Measurements from ENCODE around the gene CELF2.
"Not testable (repeated sequence)": the region's sequence is repeated elsewhere in the genome, so short reads cannot be mapped to it uniquely, and the experiment has no call there.

The CELF2 gene

DNA sequence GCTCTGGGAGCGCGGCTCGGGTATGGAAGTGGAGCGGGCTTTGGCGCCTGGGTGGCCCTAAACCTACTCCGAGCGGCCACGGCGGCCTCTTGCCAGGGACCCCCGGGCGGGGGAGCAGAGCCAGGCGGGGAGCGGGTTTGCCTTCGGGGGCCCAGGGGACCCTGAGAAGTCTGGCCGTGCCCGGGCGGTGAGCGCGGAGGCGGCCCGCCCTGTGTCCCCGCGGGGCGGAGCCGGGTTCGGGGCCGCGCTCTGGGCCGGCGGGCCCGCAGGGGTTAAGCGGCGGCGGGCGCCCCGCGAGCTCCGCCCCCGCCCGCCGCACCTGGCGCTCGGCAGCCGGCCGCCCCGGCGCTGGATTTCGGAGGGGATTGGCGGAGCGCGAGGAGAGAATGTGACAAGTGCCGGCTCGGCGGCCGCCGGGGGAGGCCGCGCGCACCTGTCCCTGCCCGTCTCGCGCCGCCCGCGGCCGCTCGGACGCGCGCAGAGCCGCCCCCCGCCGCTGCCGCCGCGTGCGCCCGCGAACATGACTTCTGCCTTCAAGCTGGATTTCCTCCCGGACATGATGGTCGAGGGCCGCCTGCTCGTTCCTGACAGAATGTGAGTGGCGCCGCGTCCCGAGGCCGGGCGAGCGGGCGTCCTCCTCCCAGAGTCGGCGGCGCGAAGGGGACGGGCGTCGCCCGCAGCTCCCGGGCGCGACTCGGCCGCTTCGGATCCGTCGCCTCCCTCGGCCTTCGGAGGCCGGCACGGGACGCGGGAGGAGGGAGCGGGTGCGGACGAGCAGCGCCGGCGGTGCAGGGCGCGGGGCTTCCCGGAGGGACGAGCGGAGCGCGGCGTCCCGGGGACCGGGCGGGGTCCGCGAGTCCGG lies at the start of gene CELF2:
CELF2 (plus strand) TSS at position 303 of the 862 bp plus-strand sequence; CDS start at position 521, 218 bp downstream.
- peak; percentile 12 for DNase-seq

DNA sequence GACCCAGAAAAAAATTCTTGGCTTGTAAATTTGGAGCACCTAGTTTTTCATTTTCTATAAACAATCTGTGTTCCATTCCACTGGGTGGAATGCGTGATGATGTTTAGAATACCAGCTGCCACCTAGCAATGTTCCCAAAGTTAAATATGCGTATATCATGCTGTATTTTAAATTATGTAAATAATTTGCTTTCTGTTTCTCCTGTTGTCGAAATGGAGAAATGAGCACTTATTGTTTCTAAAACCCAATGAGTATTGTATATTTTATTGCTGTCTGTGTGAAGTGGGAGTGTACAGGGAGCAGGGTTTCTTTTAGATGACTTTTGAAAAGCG lies 49.4 kb upstream of the CELF2 start:
- DNase-seq, result no peak

DNA sequence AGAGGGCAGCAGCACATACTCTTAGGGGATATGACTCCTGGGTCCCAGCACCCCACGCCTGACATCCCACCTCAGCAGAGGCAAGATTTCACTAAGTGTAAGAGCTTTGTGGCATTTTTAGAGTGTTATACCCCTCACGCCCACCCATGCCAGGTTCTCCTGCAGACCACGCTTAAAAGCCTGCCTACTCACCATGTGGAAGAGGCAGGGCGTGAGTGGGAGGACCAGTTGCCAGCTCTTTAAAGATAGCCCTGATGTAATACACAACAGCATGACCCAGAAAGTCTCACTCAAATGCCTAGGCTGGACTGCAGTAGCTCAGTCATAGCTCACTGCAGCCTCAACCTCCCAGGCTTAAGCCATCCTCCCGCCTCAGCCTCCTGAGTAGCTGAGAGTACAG lies 44.4 kb upstream of the CELF2 start:
- DNase-seq, result no peak

DNA sequence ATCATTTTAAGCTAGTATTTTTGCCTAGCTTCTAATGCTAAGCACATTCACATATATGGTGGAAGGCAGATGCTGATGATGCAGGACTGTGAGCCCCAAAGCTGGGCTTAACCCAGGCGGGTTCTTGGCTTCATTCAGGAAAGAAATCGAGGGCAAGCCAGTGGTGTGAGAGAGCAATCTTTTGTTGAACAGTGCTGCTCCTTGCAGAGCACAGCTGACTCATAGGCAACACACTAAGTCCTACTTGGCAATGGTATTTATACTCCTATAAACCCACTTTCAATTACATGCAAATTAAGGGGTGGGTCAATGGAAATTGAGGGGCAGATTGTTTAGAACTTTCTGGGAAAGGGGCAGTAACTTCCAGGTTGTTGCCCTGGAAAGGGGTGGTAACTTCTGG lies 42.0 kb upstream of the CELF2 start:
- no peak for DNase-seq

DNA sequence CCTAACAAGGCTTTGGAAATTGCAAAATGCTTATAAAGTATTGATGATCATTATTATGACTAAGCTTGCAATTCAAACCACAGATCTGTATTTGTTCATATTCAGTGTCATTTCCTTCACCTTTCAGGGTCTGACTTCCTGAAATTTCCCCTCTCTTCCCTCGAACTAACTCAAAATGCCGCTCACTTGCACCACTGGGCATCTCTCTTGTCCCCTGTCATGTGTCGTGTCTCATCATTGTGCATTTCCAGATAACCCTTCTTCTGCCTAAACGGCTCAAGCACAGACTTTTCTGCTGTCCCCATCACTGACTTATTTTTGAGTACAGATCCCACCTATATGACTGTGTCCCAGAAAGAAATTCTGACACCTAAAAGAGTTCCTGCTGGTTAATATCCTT lies 41.0 kb upstream of the CELF2 start:
- no peak for DNase-seq

DNA sequence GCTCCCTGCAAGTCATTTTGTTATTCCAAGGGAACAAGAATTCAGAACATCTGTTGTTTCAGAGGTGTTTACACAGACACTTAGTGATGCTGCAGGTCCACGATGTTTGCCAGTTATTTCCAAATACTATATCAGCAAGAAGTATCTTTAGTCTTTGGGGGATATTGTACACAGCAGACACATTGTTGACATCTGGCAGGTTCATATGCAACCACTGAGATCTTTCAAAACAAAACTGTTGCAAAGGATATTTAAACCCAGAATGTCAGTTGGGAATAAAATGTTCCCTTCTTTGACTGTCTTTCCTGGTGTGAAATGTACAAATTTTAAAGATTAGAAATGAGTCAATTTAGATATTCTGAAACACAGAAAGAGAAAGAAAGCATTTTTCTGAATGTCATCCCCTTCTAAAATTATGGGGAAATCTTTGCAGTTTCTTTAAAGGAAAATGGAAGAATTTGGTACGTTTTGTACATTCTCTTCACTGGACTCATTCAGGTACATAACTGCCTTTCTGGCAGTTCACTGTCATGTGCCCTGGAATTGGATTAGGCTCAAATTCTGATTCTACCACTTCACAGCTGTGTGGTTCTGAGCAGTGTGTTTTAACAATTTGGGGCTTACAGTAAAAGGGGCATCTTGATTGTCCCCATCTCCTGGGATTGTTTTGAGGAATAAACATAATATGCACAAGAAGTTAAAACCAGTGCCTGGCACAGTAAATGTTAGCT lies 40.3 kb upstream of the CELF2 start:
- no peak for DNase-seq

DNA sequence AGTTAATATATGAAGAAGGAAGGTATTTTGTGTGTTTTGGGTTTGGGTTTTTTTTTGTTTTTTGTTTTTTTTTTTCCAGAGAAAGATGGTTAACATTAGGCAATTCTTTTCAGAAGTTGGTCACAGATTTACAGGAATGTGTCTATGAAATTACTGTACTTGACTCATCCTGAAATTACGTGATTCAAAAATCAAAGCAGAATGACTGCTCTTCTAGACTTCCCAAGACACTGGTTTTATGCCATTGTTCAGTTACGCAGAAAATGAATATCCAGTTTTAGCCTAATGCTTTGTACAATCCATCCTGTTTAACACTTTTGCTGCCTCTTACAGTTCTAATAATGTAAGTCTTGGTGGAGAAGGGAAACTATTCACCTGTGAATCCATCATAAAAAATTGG lies 39.7 kb upstream of the CELF2 start:
- DNase-seq, result no peak

DNA sequence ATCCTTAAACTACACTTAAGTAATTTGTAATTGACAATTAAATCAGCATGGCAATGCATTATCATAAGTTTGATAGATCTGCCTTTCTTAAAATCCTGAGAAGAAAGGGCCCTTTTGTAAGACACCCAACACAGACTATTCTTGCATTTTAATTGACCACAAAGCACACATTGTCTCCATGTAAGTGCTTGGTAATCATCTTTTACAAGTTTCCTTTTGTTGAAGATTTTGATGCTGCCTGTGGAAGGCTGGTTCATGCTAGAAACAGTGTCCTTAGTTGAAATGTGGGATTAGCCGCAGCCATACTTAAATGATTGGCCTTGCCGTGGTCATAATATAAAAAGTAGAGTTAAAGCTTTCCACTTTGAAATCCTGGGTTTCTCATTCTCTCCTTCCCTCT lies 32.3 kb upstream of the CELF2 start:
- no peak for DNase-seq

DNA sequence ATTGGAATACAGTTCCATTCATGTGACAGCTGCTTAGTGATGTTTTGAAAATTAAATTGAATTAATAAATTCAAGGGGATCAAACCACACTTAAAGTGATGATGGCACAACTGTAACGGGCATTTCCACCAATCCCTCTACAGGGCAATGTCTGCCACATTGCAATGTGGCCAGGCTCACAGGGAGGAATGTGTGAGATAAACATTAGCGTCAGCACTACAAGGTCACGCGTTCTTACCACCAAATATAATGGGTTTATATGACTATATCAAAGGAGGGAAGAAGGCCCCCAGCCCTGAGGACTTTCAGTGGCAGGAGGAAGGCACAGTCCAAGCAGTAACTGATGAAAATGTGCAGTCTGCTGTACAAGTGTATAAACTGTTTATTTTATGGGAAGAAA lies 31.1 kb upstream of the CELF2 start:
- DNase-seq, result no peak

DNA sequence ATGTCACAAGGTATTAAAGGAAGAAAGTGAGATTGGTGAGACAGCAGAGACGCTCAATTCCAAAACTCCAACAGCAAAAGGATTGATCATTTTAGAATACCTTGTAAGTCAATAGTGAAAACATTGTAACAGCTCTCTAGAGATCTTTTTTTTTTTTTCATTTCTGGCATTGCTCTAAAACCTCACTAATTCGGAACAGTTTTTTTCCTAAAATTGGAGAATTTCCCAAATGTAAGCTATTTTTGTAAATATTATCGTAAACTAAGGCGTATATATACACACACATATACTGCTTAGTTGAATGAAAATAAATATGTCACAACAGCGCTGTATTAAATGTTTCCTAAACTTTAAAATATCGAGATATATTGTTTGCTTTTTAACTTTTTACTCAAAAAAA lies 30.6 kb upstream of the CELF2 start:
- DNase-seq, result no peak

DNA sequence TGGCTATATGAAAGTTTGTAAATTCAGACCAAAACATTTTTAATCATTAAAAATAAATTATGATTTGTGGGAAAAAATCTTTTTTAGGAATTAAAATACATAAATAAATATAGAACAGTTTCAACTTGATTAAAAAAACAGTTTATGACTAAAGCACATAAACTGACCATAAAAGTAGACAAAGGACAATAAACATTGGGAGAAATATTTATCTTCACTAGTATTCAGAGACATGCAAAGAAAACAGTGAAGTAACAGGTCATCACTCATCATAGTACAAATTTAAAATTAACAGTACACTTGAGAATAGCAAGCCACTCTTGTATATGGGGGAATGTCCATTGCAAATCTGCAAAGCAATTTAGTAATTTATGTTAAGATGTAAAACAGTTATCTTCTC lies 28.0 kb upstream of the CELF2 start:
- no peak for DNase-seq

DNA sequence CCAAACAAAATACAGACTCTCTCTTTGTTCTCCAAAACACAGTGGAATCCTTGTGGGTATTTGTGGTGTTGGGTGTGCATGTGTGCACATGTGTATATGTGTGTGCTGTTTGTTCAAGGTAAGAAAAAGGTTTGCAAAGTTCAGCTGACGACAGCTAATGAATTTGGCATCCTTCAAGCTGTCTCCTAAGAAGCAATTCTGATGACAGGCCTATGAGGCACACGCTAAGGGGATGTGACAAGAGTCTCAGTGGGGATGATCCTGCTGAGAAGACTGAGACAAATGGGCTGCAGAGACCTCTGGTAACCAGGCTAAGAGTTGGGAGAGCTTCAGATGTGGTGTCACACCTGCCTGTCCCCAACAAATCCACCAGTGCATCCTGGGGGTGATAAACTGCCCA lies 26.5 kb upstream of the CELF2 start:
- no peak for DNase-seq

DNA sequence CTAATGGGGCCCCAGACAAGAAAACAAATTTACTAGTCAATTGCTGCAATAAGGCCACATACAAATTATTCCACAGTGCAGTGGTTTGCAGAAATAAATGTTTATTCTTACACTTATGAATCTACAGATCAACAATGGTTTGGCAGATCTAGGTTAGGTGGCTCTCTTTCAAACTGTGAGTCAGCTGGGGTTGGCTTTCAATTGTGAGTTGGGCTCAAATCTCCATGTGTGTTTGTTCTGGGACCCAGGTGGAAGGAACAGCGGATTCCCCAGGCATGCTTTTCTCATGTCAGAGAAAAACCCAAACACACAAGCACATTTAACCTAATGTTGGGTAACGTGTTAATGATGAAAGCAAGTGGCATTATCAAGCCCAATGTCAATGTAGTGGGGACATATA lies 25.6 kb upstream of the CELF2 start:
- no peak for DNase-seq

DNA sequence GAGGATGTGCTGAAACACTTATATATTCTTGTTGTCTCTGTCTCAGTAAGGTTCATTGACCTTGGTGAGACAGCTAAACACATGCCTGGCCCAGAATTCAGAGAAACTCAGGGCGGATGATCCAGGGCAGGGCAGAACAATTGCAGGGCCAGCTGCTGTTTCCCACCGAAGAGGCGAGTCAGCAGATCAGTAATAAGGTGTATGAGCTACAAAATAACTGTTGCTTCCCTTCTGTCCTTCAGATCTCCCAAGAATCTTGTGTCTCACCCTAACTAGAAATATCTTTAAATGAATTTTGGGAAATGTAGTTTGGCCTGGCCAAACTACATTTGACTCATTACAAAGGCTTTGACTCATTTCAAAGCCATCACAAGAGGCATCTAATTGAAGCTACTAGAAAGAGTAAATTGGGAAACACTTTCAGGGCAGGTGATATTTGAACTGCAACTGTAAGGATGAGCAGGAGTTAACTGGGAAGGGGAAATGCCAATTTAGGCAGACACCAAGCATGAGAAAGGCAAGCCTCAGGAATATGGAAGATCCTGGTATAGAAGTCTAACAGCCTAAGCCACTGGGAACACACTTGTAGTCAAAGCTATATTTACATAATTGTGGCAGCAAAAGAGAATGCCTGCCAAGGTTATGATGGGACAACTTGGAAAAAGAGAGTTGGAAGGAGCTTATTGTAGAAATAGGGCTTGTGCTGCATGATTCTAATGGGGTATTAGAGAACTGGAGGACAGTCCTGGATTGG lies 24.5 kb upstream of the CELF2 start:
- DNase-seq, result no peak

DNA sequence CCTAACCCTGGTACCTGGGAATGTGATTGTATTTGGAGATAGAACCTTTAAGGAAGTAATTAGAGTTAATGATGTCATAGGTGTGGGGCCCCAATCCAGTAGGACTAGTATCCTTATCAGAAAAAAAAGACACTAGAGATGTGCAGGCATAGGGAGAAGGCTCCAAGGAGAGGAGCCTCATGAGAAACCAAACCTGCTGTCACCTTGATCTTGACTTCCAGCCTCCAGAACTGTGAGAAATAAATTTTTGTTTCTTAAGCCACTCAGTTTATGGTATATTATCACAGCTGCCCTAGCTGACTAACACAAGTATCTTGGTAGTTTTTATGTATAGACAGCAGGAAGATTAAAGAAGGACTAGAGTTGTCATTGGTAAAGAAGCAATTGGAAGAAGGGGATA lies 23.9 kb upstream of the CELF2 start:
- no peak for DNase-seq

DNA sequence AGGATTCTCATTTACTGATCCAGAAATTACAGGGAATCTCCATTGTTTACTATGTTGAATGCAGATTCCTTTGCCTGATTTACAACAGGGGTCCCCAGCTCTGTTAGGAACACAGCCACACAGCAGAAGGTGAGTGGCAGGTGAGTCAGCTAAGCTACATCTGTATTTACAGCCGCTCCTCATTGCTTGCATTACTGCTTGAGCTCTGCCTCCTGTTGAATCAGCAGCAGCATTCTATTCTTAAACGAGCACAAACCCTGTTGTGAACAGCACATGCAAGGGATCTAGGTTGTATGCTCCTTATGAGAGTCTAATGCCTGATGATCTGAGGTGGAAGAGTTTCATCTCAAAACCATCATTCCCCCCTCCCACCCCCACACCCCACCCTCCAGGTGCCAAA lies 23.3 kb upstream of the CELF2 start:
- no peak for DNase-seq

DNA sequence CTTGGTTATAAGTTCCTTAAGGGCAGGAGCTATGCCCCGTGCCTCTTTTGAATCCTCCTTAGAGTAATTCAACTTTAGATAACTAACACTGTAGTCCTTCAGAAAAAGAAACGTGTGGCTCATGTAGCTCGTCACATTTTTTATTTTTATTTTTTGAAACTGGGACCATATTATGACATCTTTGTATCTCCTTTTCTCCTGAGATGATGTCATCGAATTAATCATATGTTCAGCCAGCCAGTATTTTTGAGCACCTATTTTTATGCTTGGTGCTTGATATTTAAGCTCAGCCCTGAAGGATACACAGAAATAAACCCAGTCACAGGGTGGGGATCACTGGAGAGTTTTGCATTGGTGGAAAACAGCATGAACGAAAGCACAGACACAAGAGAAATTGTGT lies 22.6 kb upstream of the CELF2 start:
- no peak for DNase-seq

DNA sequence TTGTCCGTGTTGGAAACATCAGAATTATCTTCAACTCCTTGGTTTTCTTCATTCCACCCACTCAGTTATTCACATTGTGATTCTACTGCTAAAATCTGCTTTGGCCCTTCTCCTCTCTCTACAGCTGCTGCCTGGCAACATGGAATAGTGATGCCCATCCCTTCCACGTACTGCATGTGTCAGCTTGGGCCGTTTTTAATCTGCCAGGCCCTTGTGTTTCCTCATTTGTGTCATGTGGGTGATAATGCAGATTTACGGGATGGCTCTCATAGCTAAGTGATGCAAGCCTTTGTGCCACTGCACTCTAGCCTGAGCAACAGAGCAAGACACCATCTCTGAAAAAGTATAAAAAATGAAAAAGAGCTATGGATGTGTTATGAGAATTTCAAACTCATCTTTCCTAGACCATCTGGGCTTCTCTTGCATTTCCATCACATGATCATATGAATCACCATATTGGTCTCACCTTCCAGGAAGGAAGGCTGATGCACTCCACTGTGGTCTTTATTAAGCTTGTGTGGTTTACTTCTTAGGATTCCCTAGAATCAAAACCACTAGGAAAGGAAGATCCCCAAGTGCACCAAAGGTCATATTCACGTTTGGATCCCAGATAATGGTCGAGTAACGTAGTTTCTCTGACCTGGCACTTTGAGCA lies 20.6 kb upstream of the CELF2 start:
- DNase-seq, result no peak

DNA sequence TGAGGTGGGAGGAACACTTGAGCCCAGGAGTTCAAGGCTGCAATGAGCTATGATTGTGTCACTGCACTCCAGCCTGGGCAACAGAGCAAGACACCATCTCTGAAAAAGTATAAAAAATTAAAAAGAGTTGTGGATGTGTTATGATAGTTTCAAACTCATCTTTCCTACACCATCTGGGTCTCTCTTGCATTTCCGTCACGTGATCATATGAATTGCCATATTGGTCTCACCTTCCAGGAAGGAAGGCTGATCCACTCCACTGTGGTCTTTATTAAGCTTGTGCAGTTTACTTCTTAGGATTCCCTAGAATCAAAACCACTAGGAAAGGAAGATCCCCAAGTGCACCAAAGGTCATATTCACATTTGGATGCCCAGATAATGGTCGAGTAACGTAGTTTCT lies 18.2 kb upstream of the CELF2 start:
- not testable (repeated sequence) for DNase-seq

DNA sequence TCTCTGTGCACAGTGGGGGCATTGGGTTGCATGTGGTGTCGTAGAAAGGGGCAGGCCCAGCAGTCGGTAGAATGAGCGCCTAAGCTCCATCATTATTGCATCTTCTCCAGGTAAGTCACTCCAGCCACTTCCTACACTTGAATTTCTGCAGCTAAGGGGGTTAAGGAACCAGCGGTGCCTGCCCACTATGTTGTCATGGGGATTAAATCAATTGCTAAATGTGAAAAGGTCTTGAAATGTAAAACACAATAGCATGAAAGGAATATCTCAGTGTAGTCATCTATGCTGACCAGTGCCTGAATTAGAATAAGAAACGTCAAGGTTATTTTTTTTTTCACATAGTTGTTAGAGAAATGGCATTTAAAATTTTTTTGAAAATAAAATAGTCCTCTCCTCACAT lies 15.2 kb upstream of the CELF2 start:
- DNase-seq, result no peak

DNA sequence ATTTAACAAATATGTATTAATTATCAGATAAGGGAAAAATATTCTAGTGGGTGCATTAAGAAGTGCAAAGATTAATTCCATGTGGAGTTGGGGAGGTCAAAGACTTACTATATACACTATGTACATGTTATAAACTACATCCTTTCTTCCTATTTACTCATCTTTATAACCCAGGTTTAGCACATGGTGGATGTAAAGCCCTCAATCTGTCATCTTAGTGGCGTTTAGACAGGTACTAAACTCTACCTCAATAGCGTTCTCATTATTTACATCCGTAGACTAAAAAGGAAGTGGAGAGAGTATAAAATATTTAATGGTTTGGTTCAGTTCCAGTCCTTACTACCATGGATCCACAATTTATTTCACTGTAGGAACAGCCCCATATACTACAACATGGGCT lies 14.8 kb upstream of the CELF2 start:
- DNase-seq, result no peak

DNA sequence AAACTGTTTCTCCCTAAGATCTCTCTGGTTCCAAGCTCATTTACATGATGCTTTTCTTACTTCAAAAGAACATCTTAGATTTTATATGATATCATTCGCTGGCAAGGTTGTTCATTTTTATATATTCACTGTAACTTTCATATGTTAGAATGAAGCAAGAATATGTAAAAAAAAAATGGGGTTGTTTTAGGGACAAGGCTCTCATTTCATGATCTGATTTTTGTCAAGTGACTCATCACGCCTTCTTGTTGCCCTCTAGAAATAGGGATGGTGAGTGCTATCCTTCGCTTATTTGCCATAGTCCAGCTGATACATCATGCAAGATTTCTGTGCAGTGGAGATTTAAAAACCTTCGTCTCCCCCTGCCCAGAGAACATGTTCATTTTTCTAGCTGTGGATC lies 14.0 kb upstream of the CELF2 start:
- DNase-seq, result no peak

All from DMS79 (cell line).